GM12878 (cell line): Measurements from ENCODE around the gene NTM.

ENCODE experiments used
- ATF3 ChIP-seq: IDR thresholded peaks from 2 replicates; pipeline ENCODE4 v1.6.1; 2011; ENCODE audit warnings: low read depth, mild to moderate bottlenecking, low read length, moderate library complexity, borderline replicate concordance; ENCODE audit errors: extremely low read depth
- SP1 ChIP-seq: IDR thresholded peaks from one replicate; pipeline ENCODE4 v1.6.1; 2011; ENCODE audit warnings: low read depth, low read length
- STAT1 ChIP-seq: fragments of 450-650 bp; conservative IDR thresholded peaks from 2 replicates; pipeline ENCODE4 v1.6.1; 2014; ENCODE audit warnings: antibody characterized with exemption, mild to moderate bottlenecking

GRCh38 chr11:131588057-131588456, 217.6 kb downstream of the NTM start:
- no peak for TF ChIP-seq SP1
- TF ChIP-seq STAT1, result no peak
- no peak for TF ChIP-seq ATF3
